GM21390 (cell line): ENCODE measurements around the gene SLC43A2.
"Not testable (repeated sequence)": the region's sequence is repeated elsewhere in the genome, so short reads cannot be mapped to it uniquely, and the experiment has no call there.

Experiments
- ATAC-seq: cut with Tn5 transposase; IDR thresholded peaks from one replicate; pipeline ENCODE4 v1.9.1; 2021; ENCODE audit not compliant: unreplicated experiment

The SLC43A2 gene

GRCh38 chr17:1545618-1546017, 83.0 kb downstream of the SLC43A2 start:
- ATAC-seq: no peak

GRCh38 chr17:1542316-1542715, 86.3 kb downstream of the SLC43A2 start:
- ATAC-seq: no peak

- ATAC-seq: no peak
Measured at GRCh38 chr17:1541367-1541904, 87.2 kb downstream of the SLC43A2 start.

GRCh38 chr17:1539811-1540210, 88.8 kb downstream of the SLC43A2 start:
- no peak for ATAC-seq

- ATAC-seq: no peak
Measured at GRCh38 chr17:1535737-1536136, 92.9 kb downstream of the SLC43A2 start.

- ATAC-seq: no peak
Measured at GRCh38 chr17:1533661-1534325, 94.8 kb downstream of the SLC43A2 start.

- no peak for ATAC-seq
Measured at GRCh38 chr17:1532836-1533602, 95.6 kb downstream of the SLC43A2 start.

- no peak for ATAC-seq
Measured at GRCh38 chr17:1529863-1530262, 98.8 kb downstream of the SLC43A2 start.

- ATAC-seq: not testable (repeated sequence)
Measured at GRCh38 chr17:1526876-1527275, 101.8 kb downstream of the SLC43A2 start.

- ATAC-seq: no peak
Measured at GRCh38 chr17:1522626-1523025, 106.0 kb downstream of the SLC43A2 start.

- ATAC-seq: no peak
Measured at GRCh38 chr17:1521086-1521640, 107.5 kb downstream of the SLC43A2 start.

GRCh38 chr17:1519678-1520077, 109.0 kb downstream of the SLC43A2 start:
- no peak for ATAC-seq
